H9 (cell line): ENCODE data around the gene ATF5. TPM values are rescaled to one million over a fixed set of nuclear protein-coding genes. Genes with fewer than 3 reads are reported as not detected.

Source experiments
- DNase-seq: peaks from one replicate; pipeline ENCODE4 v3.0.0-alpha.2; 2017
- H2AFZ ChIP-seq: one replicate; pipeline ENCODE4 v1.6.1; 2013; ENCODE audit warnings: mild to moderate bottlenecking, low read length, control low read depth, moderate library complexity
- H2AK5ac ChIP-seq: 2 replicates; pipeline ENCODE4 v1.6.1; 2013; ENCODE audit warnings: low read length, control low read depth, mixed read lengths; ENCODE audit not compliant: insufficient read length
- H2BK120ac ChIP-seq: one replicate; pipeline ENCODE4 v1.6.1; 2013; ENCODE audit warnings: low read depth, mild to moderate bottlenecking, low read length, control low read depth, inconsistent platforms; ENCODE audit not compliant: poor library complexity, severe bottlenecking
- H2BK12ac ChIP-seq: 2 replicates; pipeline ENCODE4 v1.6.1; 2013; ENCODE audit warnings: low read length, control low read depth, mixed read lengths, low read depth; ENCODE audit not compliant: insufficient read length
- H2BK15ac ChIP-seq: 2 replicates; pipeline ENCODE4 v1.6.1; 2013; ENCODE audit warnings: low read depth, low read length, control low read depth
- H2BK20ac ChIP-seq: one replicate; pipeline ENCODE4 v1.6.1; 2013; ENCODE audit warnings: low read depth, mild to moderate bottlenecking, low read length, control low read depth, inconsistent platforms; ENCODE audit not compliant: poor library complexity, severe bottlenecking
- H2BK5ac ChIP-seq: 2 replicates; pipeline ENCODE4 v1.6.1; 2013; ENCODE audit warnings: low read length, control low read depth, mixed read lengths; ENCODE audit not compliant: insufficient read length
- H3K14ac ChIP-seq: 2 replicates; pipeline ENCODE4 v1.6.1; 2013; ENCODE audit warnings: low read length, control low read depth; ENCODE audit not compliant: insufficient read depth
- H3K18ac ChIP-seq: 2 replicates; pipeline ENCODE4 v1.6.1; 2013; ENCODE audit warnings: low read depth, mild to moderate bottlenecking, mixed read lengths, low read length, control low read depth; ENCODE audit not compliant: insufficient read length
- H3K23ac ChIP-seq: 2 replicates; pipeline ENCODE4 v1.6.1; 2013; ENCODE audit warnings: low read length, control low read depth, mixed read lengths, low read depth; ENCODE audit not compliant: insufficient read length
- H3K23me2 ChIP-seq: 2 replicates; pipeline ENCODE4 v1.6.1; 2013; ENCODE audit warnings: low read depth, mild to moderate bottlenecking, mixed read lengths, low read length, control low read depth; ENCODE audit not compliant: insufficient read length, poor library complexity, severe bottlenecking
- H3K27ac ChIP-seq: 2 replicates; pipeline ENCODE4 v1.5.1; 2013; ENCODE audit warnings: low read length, control low read depth, mixed read lengths, low read depth; ENCODE audit not compliant: insufficient read length
- H3K27me3 ChIP-seq: 2 replicates; pipeline ENCODE4 v1.6.1; 2013; ENCODE audit warnings: low read length, control low read depth, inconsistent platforms; ENCODE audit not compliant: insufficient read depth
- H3K4ac ChIP-seq: 2 replicates; pipeline ENCODE4 v1.6.1; 2013; ENCODE audit warnings: low read depth, mild to moderate bottlenecking, control low read depth, inconsistent platforms, low read length, moderate library complexity
- H3K4me1 ChIP-seq: 2 replicates; pipeline ENCODE4 v1.6.1; 2013; ENCODE audit warnings: low read length, control low read depth, inconsistent platforms; ENCODE audit not compliant: insufficient read depth
- H3K4me2 ChIP-seq: 2 replicates; pipeline ENCODE4 v1.6.1; 2013; ENCODE audit warnings: low read length, control low read depth, mixed read lengths; ENCODE audit not compliant: insufficient read length, insufficient read depth
- H3K56ac ChIP-seq: 2 replicates; pipeline ENCODE4 v1.6.1; 2013; ENCODE audit warnings: low read depth, mild to moderate bottlenecking, mixed read lengths, low read length, control low read depth; ENCODE audit not compliant: insufficient read length
- H3K79me1 ChIP-seq: 2 replicates; pipeline ENCODE4 v1.6.1; 2013; ENCODE audit warnings: low read depth, mild to moderate bottlenecking, moderate library complexity, low read length, control low read depth, inconsistent platforms; ENCODE audit not compliant: insufficient read depth, poor library complexity, severe bottlenecking
- H3K79me2 ChIP-seq: 2 replicates; pipeline ENCODE4 v1.6.1; 2013; ENCODE audit warnings: low read length, control low read depth, inconsistent platforms; ENCODE audit not compliant: insufficient read depth
- H3K9ac ChIP-seq: 2 replicates; pipeline ENCODE4 v1.6.1; 2013; ENCODE audit warnings: low read length, control low read depth, mixed read lengths; ENCODE audit not compliant: insufficient read length; ENCODE audit errors: extremely low read depth
- H3K9me3 ChIP-seq: one replicate; pipeline ENCODE4 v1.6.1; 2013; ENCODE audit warnings: low read depth, low read length, inconsistent platforms; ENCODE audit not compliant: control insufficient read depth
- H3T11ph ChIP-seq: one replicate; pipeline ENCODE4 v1.6.1; 2013; ENCODE audit warnings: mild to moderate bottlenecking, low read length, control low read depth, inconsistent platforms
- H4K20me1 ChIP-seq: one replicate; pipeline ENCODE4 v1.6.1; 2013; ENCODE audit not compliant: control insufficient read depth, insufficient read length, insufficient read depth
- H4K5ac ChIP-seq: 2 replicates; pipeline ENCODE4 v1.6.1; 2013; ENCODE audit warnings: low read depth, mild to moderate bottlenecking, mixed read lengths, low read length, control low read depth; ENCODE audit not compliant: insufficient read length
- H4K8ac ChIP-seq: replicated peaks from 2 replicates; pipeline ENCODE4 v1.6.1; 2013; ENCODE audit warnings: low read length, control low read depth, mixed read lengths, low read depth; ENCODE audit not compliant: insufficient read length
- H4K91ac ChIP-seq: 2 replicates; pipeline ENCODE4 v1.6.1; 2013; ENCODE audit warnings: low read depth, mild to moderate bottlenecking, moderate library complexity, mixed read lengths, low read length, control low read depth; ENCODE audit not compliant: insufficient read length
- H3K27ac Mint-ChIP-seq, 3 experiments: 2 replicates in 2 of 3; 3 replicates in 1 of 3; pipeline ENCODE4 v1.8.0; 2020 to 2021; ENCODE audit warnings: mixed read lengths in 3 of 3, mild to moderate bottlenecking in 1 of 3, moderate library complexity in 1 of 3
- H3K27me3 Mint-ChIP-seq: 2 replicates; pipeline ENCODE4 v1.8.0; 2021; ENCODE audit warnings: low read depth, mild to moderate bottlenecking, moderate library complexity, mixed read lengths
- H3K36me3 Mint-ChIP-seq, 3 experiments: 2 replicates in 2 of 3; 3 replicates in 1 of 3; pipeline ENCODE4 v1.8.0; 2020 to 2021; ENCODE audit warnings: low read depth in 3 of 3, mixed read lengths in 3 of 3; ENCODE audit not compliant: insufficient read depth in 1 of 3
- H3K4me1 Mint-ChIP-seq, 2 experiments: 2 replicates each; pipeline ENCODE4 v1.8.0; 2020; ENCODE audit warnings: mixed read lengths in 2 of 2
- H3K4me3 Mint-ChIP-seq, 2 experiments: 2 replicates in 1 of 2; 3 replicates in 1 of 2; pipeline ENCODE4 v1.8.0; 2020 to 2021; ENCODE audit warnings: mild to moderate bottlenecking in 2 of 2, mixed read lengths in 2 of 2, moderate library complexity in 1 of 2
- H3K9me3 Mint-ChIP-seq, 2 experiments: 2 replicates in 1 of 2; 3 replicates in 1 of 2; pipeline ENCODE4 v1.8.0; 2020; ENCODE audit warnings: mild to moderate bottlenecking in 2 of 2, mixed read lengths in 2 of 2, moderate library complexity in 1 of 2
- CTCF ChIP-seq: fragments of 200-600 bp; sonication (generic); conservative IDR thresholded peaks from 3 replicates; pipeline ENCODE4 v1.8.0; 2021; ENCODE audit warnings: antibody characterized with exemption, mild to moderate bottlenecking
- WGBS: extraction: QIAGEN DNeasy Blood & Tissue Kit; methylation state at CpG from one replicate; pipeline ENCODE4 v1.1.7; 2013; ENCODE audit warnings: missing lambda C conversion rate, low lambda C conversion rate, mixed read lengths; ENCODE audit not compliant: insufficient read length; ENCODE audit errors: extremely low coverage; 5-methylcytosine and 5-hydroxymethylcytosine counted together
- total RNA-seq: library from RNA; stranded (reverse); gene quantifications from 2 replicates; pipeline ENCODE4 v1.2.1, GENCODE V29; 2021

Gene ATF5
- total RNA-seq, 1 experiment from 2014 or later = 18.5 TPM

GRCh38 chr19:49933643-49934042 is 4.6 kb downstream of the ATF5 start:
- Histone ChIP-seq H4K91ac (no peak overlapping the region), H3K79me1 (no peaks in the 10 kb centered on the region), H3K9ac (no peak overlapping the region), H3K79me2 (peaks cover 1% of the 10 kb centered on the region; the same call in 1 of the 2 replicates), H2BK15ac (no peak overlapping the region), H3K14ac (no peak overlapping the region), H3T11ph (no peak overlapping the region), H2AK5ac (no peak overlapping the region), H2BK12ac (no peak overlapping the region), H3K56ac (no peak overlapping the region), H2BK120ac (no peak overlapping the region), H4K8ac (no peak overlapping the region), H3K4ac (no peak overlapping the region), H3K18ac (no peak overlapping the region), H3K4me1 (no peaks in the 10 kb centered on the region; the same call in 1 of the 2 replicates), H4K20me1 (no peaks in the 10 kb centered on the region), H3K4me2 (no peak overlapping the region), H3K27ac (no peak overlapping the region), H2AFZ (no peak overlapping the region), H3K9me3 (no peaks in the 10 kb centered on the region), H4K5ac (no peak overlapping the region), H3K27me3 (no peaks in the 10 kb centered on the region), H2BK5ac (no peak overlapping the region), H3K23ac (no peak overlapping the region), H3K23me2 (peaks cover 7% of the 10 kb centered on the region), H2BK20ac (no peak overlapping the region)
- no peak for DNase-seq
- H3K27me3 Mint-ChIP-seq = peaks cover 9% of the 10 kb centered on the region
- TF ChIP-seq CTCF = no peak
- H3K4me1 Mint-ChIP-seq = peaks cover 7 to 14% of the 10 kb centered on the region in 2 experiments
- H3K9me3 Mint-ChIP-seq = peaks cover 0 to 4% of the 10 kb centered on the region in 2 experiments; a peak in 2 of 5 replicates
- WGBS = no CpG with 5 or more reads among the region's 8 CpGs
- H3K4me3 Mint-ChIP-seq = no peak overlapping the region; a peak in 1 of 5 replicates
- H3K27ac Mint-ChIP-seq = peak overlapping the region in 2 of 3 experiments; percentile 5 to 91; a peak in 1 of 7 replicates
- peaks cover 9 to 23% (median 9%) of the 10 kb centered on the region in 3 experiments for H3K36me3 Mint-ChIP-seq
